Activated T-cell treated with anti-CD3 and anti-CD28 coated beads, Interleukin-2, amount 50 U/mL, for 24 hours (primary cell): ENCODE measurements around the gene AHCYL2.
"Not testable (repeated sequence)": the region's sequence is repeated elsewhere in the genome, so short reads cannot be mapped to it uniquely, and the experiment has no call there.

Source experiments
- DNase-seq: peaks from one replicate; pipeline ENCODE4 v3.0.0-alpha.2; 2020
- H3K27ac Mint-ChIP-seq: 2 replicates; pipeline ENCODE4 v1.8.0; 2020; ENCODE audit warnings: mild to moderate bottlenecking, mixed read lengths
- H3K27me3 Mint-ChIP-seq: 2 replicates; pipeline ENCODE4 v1.8.0; 2020; ENCODE audit warnings: mixed read lengths
- H3K36me3 Mint-ChIP-seq: 2 replicates; pipeline ENCODE4 v1.8.0; 2020; ENCODE audit warnings: low read depth, mixed read lengths
- H3K4me1 Mint-ChIP-seq: 2 replicates; pipeline ENCODE4 v1.8.0; 2020; ENCODE audit warnings: low read depth, mixed read lengths
- H3K4me3 Mint-ChIP-seq: 2 replicates; pipeline ENCODE4 v1.8.0; 2020; ENCODE audit warnings: mild to moderate bottlenecking, moderate library complexity, mixed read lengths
- H3K9me3 Mint-ChIP-seq: 2 replicates; pipeline ENCODE4 v1.8.0; 2020; ENCODE audit warnings: mixed read lengths

AHCYL2 gene

DNA sequence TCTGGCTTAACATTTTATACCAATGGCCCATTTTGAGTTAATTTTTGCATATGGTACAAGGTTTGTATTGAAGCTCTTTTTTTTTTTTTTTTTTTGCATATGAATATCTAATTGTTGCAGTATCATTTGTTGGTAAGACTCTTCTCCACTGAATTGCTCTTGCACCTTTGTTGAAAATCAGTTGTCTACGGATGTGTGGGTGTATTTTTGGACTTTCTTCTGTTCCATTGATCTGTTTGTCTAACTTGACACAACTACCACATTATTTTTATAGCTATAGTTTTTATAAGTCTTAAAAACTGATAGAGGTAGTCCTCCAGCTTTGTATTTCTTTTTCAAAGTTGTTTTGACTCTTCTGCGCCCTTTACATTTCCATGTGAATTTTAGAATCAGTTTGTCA is 53.9 kb downstream of the AHCYL2 start:
- Mint-ChIP-seq H3K27ac (no peak overlapping the region), H3K36me3 (peaks cover 13% of the 10 kb centered on the region), H3K4me3 (no peak overlapping the region), H3K27me3 (no peaks in the 10 kb centered on the region), H3K9me3 (no peaks in the 10 kb centered on the region), H3K4me1 (peaks cover 5% of the 10 kb centered on the region)
- no peak for DNase-seq

DNA sequence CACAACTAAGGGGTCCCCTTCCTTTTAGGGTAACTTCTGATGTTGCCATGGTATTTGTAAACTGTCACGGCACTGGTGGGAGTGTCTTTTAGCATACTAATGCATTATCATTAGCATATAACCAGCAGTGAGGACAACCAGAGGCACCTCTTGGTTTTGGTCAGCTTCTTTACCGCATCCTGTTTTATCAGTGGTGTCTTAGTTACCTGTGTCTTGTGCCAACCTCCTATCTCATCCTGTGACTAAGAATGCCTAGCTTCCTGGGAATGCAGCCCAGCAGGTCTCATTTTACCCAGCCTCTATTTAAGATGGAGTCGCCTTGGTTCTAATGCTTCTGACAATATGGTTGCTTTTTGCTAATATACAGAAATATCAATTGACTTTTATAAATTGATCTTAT is 54.9 kb downstream of the AHCYL2 start:
- H3K27ac Mint-ChIP-seq, result no peak overlapping the region
- peaks cover 9% of the 10 kb centered on the region for H3K36me3 Mint-ChIP-seq
- H3K9me3 Mint-ChIP-seq, result no peaks in the 10 kb centered on the region
- no peaks in the 10 kb centered on the region for H3K27me3 Mint-ChIP-seq
- peaks cover 5% of the 10 kb centered on the region for H3K4me1 Mint-ChIP-seq
- no peak overlapping the region for H3K4me3 Mint-ChIP-seq
- no peak for DNase-seq

DNA sequence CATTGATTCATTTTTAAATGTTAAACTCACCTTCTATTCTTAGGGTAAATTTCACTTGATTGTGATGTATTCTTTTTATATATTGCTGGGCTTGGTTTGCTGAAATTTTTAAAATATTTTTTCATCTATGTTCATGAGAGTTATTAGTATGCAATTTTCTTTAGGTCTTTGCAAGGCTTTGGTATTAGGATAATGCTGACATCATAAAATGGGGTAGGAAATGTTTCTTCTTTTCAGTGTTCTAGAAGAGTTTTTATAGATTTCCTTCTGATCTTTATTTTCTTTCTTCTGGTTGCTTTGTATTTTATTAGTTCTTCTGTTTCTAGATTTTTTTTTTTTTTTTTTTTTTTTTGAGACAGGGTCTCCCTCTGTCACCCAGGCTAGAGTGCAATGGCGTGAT is 56.3 kb downstream of the AHCYL2 start:
- Mint-ChIP-seq H3K27me3 (no peaks in the 10 kb centered on the region), H3K9me3 (no peaks in the 10 kb centered on the region), H3K4me3 (no peak overlapping the region), H3K36me3 (peaks cover 9% of the 10 kb centered on the region), H3K27ac (no peak overlapping the region), H3K4me1 (peaks cover 5% of the 10 kb centered on the region)
- no peak for DNase-seq

DNA sequence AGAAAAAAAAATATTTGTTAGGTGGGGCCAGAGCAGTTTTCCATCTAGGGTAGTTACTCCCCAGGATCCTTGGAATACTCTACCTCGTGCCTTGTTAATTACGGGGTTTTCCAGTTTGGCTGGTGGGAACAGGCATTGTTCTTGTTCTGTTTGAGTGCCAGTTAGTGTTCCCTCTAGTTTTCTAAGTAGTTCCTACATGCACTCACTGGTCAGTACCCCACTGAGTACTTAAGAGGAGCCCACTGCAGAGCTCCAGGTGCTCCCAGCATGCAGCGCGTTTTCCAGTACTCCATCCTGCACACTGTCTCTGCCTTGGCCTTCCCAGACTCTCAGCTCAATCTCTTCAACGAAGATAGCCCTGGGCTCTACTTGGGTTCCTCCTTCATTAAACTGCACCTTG is 58.0 kb downstream of the AHCYL2 start:
- Mint-ChIP-seq H3K9me3 (no peaks in the 10 kb centered on the region), H3K27me3 (no peaks in the 10 kb centered on the region), H3K4me3 (no peak overlapping the region), H3K27ac (no peak overlapping the region), H3K4me1 (peaks cover 5% of the 10 kb centered on the region), H3K36me3 (peaks cover 10% of the 10 kb centered on the region)
- no peak for DNase-seq

DNA sequence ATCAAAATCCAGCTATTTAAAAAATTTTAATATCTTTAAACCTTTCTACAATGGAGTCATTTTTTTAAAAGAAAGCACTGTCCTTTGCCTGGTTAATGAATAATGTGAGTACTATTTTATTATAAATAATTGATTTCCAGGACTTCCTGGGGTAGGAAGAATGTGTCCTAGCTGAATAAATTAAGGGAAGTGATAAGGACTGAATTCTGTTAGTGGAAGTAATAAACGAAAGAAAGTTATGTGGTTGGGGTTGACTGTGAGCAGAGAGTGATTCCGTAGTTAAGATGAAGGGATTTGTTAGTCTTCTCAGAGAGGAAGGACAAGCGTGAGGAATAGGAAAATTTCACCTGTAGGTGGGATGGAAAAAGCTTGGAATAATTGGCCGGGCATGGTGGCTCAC is 59.1 kb downstream of the AHCYL2 start:
- Mint-ChIP-seq H3K27ac (no peak overlapping the region), H3K9me3 (no peaks in the 10 kb centered on the region), H3K4me3 (no peak overlapping the region), H3K36me3 (peaks cover 9% of the 10 kb centered on the region), H3K4me1 (peaks cover 5% of the 10 kb centered on the region), H3K27me3 (no peaks in the 10 kb centered on the region)
- no peak for DNase-seq

DNA sequence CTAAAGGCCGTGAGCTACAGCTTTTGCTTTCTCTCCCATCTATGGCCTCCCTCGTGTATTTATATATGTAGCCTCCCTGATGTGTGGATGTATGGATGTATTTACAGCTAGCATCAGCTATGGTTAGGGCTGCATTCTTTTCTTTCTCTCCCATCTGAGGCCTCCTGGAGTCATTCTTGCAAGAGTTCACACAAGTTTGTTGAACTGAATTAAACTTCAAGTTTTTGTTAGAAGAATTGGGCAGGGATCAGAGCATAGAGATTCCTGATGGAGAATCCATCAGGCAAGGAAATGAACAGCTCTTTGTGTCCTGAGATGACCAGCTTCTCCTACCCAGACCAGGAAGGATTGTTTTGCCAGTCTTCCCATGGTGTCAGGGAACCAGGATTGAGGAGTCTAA is 60.3 kb downstream of the AHCYL2 start:
- no peak for DNase-seq
- H3K4me3 Mint-ChIP-seq, result no peak overlapping the region
- H3K4me1 Mint-ChIP-seq, result no peaks in the 10 kb centered on the region
- H3K36me3 Mint-ChIP-seq, result peaks cover 4% of the 10 kb centered on the region
- no peaks in the 10 kb centered on the region for H3K9me3 Mint-ChIP-seq
- no peaks in the 10 kb centered on the region for H3K27me3 Mint-ChIP-seq
- H3K27ac Mint-ChIP-seq, result no peak overlapping the region

DNA sequence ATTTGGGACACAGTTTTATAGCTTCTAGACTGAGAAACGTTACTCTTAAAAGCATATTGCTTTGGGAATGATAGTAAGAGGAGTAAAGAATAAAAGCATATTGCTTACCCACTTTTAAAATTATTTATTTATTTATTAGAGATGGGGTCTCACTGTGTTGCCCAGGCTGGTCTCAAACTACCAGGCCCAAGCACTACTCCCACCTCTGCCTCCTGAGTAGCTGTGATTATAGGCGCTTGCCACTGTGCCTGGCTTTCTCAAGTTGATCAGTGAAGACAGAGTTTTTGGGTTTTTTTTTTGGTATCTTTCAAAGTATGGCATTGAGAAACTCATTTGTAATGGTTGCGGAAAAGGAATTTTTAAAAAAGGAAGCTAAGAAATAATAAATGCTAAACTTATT is 68.0 kb downstream of the AHCYL2 start:
- H3K36me3 Mint-ChIP-seq, result peaks cover 3% of the 10 kb centered on the region
- H3K9me3 Mint-ChIP-seq, result no peaks in the 10 kb centered on the region
- H3K4me3 Mint-ChIP-seq, result no peak overlapping the region
- DNase-seq, result no peak
- no peaks in the 10 kb centered on the region for H3K4me1 Mint-ChIP-seq
- H3K27me3 Mint-ChIP-seq, result no peaks in the 10 kb centered on the region
- no peak overlapping the region for H3K27ac Mint-ChIP-seq

DNA sequence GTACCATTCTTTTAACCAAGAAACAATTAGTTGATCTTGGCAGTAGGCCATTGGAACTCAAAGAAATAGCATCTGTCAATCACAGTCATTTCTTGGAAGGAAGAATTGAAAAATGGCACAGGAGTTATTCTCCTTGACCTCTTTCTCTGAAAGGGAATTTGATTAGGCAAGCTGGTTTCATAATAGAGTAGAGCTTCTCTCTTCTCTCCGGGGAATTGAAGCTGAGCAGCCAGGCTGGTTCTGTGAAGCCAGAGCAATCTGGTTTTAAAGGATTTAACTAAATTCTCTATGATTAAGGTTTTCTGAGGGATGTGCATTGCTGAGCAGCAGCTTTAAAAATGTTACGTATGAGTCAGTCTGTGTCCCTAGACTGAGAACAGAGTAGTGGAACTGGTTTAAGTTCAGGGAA is 70.2 kb downstream of the AHCYL2 start:
- H3K27ac Mint-ChIP-seq, result no peak overlapping the region
- H3K4me3 Mint-ChIP-seq, result no peak overlapping the region
- DNase-seq, result no peak
- H3K9me3 Mint-ChIP-seq, result no peaks in the 10 kb centered on the region
- no peaks in the 10 kb centered on the region for H3K4me1 Mint-ChIP-seq
- H3K36me3 Mint-ChIP-seq, result peaks cover 3% of the 10 kb centered on the region
- H3K27me3 Mint-ChIP-seq, result no peaks in the 10 kb centered on the region

DNA sequence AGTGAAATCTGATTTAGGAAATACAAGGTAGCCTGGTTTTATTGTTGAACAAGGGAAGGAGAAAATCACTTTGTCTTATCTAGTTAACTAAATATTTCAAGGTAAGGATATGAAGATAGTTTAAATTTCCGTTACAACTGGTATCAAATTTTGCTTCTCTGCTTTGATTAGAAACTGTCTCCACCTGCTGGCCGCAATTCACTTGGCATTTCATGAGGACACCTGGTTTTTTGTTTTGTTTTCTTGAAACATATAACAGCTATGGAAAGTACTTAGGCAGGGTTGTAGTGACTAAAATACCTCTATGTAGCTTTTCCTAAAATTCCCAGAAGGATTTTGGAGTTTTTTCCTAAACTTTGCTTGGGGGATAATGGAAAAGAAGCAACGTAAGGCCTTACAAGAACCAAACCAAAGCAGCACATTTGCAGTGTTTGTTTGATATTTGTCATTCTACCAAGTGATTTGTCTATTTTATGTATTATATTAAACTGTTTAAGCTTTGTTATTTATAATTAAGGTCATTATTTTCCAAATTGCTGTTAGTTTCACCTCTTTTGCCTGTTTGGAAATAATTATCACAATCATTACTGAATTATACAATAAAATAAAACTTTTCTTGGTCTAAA is 73.6 kb downstream of the AHCYL2 start:
- Mint-ChIP-seq H3K36me3 (peaks cover 3% of the 10 kb centered on the region), H3K4me1 (peaks cover 2% of the 10 kb centered on the region), H3K27ac (no peak overlapping the region), H3K27me3 (no peaks in the 10 kb centered on the region), H3K4me3 (no peak overlapping the region), H3K9me3 (peaks cover 2% of the 10 kb centered on the region)
- DNase-seq, result peak; percentile 54

DNA sequence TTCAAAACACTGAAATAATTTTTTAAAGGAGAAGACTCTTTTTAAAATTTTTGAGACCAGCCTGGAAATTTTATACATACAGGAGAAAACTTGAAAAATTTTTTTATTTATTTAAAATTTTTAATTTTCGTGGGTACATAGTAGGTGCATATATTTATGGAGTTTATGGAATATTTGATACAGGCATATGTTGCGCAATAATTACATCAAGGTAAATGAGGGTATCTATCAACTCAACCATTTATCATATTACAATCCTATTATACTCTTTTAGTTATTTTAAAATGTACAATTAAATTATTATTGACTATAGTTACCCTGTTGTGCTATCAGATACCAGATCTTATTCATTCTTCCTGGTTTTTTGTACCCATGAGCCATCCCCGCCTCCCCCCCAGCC is 75.1 kb downstream of the AHCYL2 start:
- Mint-ChIP-seq H3K27me3 (no peaks in the 10 kb centered on the region), H3K9me3 (peaks cover 5% of the 10 kb centered on the region), H3K27ac (no peak overlapping the region), H3K36me3 (peaks cover 6% of the 10 kb centered on the region), H3K4me1 (peaks cover 2% of the 10 kb centered on the region), H3K4me3 (no peak overlapping the region)
- DNase-seq, result no peak

DNA sequence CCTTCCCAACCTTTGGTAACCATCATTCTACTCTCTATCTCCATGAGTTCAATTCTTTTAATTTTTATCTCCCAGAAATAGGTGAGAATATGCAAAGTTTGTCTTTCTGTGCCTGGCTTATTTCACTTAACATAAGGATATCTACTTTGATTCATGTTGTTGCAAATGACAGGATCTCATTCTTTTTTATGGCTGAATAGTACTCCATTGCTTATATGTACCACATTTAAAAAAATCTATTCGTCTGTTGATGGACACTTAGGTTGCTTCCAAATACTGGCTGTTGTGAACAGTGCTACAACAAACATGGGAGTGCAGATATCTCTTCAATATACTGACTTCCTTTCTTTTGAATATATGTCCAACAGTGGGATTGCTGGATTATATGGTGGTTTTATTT is 75.5 kb downstream of the AHCYL2 start:
- H3K4me3 Mint-ChIP-seq, result not testable (repeated sequence)

DNA sequence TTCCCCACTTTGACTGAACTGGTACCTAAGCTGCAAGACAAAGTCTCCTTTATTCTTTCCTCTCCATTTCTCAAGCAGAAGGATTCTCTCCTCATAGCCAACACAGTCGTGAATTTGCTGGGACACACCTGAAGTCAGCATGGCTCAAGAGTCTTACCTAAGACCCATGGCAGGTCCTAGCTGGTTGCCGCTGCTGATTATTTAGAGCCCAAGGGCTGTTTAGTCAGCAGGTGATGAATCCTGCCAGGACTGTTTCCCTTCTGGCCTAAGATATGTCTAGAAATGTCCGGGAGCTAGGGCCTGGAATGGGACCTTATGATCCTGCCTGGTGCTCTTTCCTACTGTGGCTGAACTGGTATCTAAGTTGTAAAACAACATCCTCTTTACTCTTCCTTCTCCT is 82.8 kb downstream of the AHCYL2 start:
- peaks cover 1% of the 10 kb centered on the region for H3K4me1 Mint-ChIP-seq
- H3K4me3 Mint-ChIP-seq, result no peak overlapping the region
- H3K27me3 Mint-ChIP-seq, result no peaks in the 10 kb centered on the region

More for the DNA sequence above, 75.5 kb downstream of the AHCYL2 start:
- H3K9me3 Mint-ChIP-seq, H3K36me3 Mint-ChIP-seq, H3K27ac Mint-ChIP-seq, H3K4me1 Mint-ChIP-seq, H3K27me3 Mint-ChIP-seq, DNase-seq: not testable (repeated sequence)

DNA sequence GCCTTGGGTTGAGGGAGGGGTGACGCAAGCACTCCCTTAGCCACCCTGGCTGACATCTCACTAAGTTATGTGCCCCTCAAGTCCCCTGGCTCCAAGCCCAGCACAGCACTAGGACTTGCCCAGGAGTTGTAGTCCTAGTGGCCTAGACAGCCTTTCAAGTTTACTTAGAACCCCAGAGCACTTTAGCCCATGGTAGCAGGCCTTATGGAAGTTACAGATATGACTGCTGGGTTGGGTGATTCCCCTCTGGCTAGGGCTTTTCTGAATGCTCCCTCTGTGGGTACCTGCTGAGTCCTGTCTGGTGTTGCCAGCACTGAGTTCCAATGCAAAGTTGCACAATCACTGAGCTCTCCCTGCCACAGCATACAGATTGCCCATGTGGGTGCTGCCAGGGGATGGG is 83.2 kb downstream of the AHCYL2 start:
- Mint-ChIP-seq H3K9me3 (peaks cover 4% of the 10 kb centered on the region), H3K27ac (no peak overlapping the region), H3K4me1 (peaks cover under 1% of the 10 kb centered on the region), H3K36me3 (peaks cover 6% of the 10 kb centered on the region), H3K4me3 (no peak overlapping the region), H3K27me3 (no peaks in the 10 kb centered on the region)
- no peak for DNase-seq

More for the DNA sequence above, 82.8 kb downstream of the AHCYL2 start:
- H3K27ac Mint-ChIP-seq, result no peak overlapping the region
- DNase-seq, result no peak
- H3K9me3 Mint-ChIP-seq, result peaks cover 4% of the 10 kb centered on the region
- peaks cover 7% of the 10 kb centered on the region for H3K36me3 Mint-ChIP-seq

DNA sequence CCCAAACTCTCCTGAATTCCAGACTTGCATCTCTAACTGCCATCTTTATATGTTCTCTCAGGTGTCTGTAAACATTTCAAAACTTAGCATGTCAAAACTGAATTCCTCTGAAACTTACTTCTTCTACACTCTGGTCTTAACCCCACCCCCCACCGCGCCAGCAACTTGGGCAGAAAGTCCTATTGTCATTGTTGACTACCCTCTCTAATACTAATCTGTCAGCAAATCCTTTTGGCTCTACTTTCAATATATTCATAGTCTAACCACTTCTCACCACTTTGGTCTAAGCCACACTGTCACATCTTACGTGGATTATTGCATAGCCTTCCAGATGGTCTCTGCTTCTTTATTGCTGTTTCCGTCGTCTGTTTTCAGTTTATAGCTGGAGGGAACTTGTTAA is 86.6 kb downstream of the AHCYL2 start:
- peaks cover 2% of the 10 kb centered on the region for H3K36me3 Mint-ChIP-seq
- DNase-seq, result no peak
- H3K9me3 Mint-ChIP-seq, result no peaks in the 10 kb centered on the region
- H3K4me3 Mint-ChIP-seq, result no peak overlapping the region
- peaks cover 2% of the 10 kb centered on the region for H3K4me1 Mint-ChIP-seq
- no peaks in the 10 kb centered on the region for H3K27me3 Mint-ChIP-seq
- no peak overlapping the region for H3K27ac Mint-ChIP-seq

DNA sequence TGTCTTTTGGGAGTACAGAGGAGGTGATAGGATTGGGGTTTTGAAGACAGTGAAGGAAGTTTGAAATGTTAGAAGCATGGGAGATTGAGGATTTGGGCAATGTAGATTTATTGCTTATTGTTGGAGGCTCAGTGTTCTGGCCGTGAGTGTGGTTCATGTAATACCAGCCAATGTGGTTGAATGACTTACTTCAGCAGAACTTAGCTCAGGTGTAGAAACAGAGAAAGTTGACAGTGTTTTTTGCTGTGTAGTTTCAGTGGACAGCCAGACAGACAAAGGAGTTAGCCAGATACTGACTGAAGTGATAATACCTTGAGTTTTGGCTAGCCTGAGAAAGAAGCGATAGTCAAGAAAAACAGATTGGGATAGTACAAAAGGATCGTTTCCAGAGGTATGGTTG is 88.5 kb downstream of the AHCYL2 start:
- Mint-ChIP-seq H3K4me1 (peaks cover 2% of the 10 kb centered on the region), H3K27ac (no peak overlapping the region), H3K9me3 (no peaks in the 10 kb centered on the region), H3K4me3 (no peak overlapping the region), H3K36me3 (peaks cover 2% of the 10 kb centered on the region), H3K27me3 (no peaks in the 10 kb centered on the region)
- DNase-seq, result no peak

DNA sequence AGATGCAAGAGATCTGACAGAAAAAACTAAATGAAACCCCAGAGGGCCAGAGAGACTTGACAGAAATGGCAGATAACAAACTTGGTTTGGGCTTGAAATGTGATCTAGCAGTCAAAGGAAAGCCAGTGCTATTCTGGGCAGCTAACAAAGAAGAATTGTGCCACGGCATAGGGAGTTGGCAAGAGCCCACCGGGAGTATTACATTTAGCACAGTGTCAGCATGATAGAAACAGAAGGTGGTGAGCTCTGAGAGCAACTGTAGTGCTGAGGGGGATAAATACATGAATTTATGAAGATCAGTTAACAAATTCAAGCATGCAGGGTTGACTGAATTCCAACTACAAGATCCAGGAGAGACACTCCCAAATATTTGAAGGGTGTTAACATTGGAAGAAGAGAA is 91.1 kb downstream of the AHCYL2 start:
- Mint-ChIP-seq H3K4me3 (no peak overlapping the region), H3K9me3 (no peaks in the 10 kb centered on the region), H3K36me3 (peaks cover 2% of the 10 kb centered on the region), H3K27me3 (no peaks in the 10 kb centered on the region), H3K27ac (no peak overlapping the region), H3K4me1 (peaks cover 2% of the 10 kb centered on the region)
- DNase-seq, result no peak
